Measurements from ENCODE around the gene TMEM209.
"Not testable (repeated sequence)": the region's sequence is repeated elsewhere in the genome, so short reads cannot be mapped to it uniquely, and the experiment has no call there.

TMEM209 gene

GRCh38 chr7:130127404-130127803, 77.8 kb downstream of the TMEM209 start:
- no peak for DNase-seq (ENCODE audit: low read depth in 2 of 2)

- not testable (repeated sequence) for DNase-seq (ENCODE audit: low read depth in 2 of 2)
These were observed 78.4 kb downstream of the TMEM209 start for GRCh38 chr7:130126840-130127239.

GRCh38 chr7:130124711-130125110, 80.5 kb downstream of the TMEM209 start:
- DNase-seq (ENCODE audit: low read depth in 2 of 2), result no peak

GRCh38 chr7:130123501-130123900, 81.7 kb downstream of the TMEM209 start:
- DNase-seq (ENCODE audit: low read depth in 2 of 2), result no peak

- DNase-seq (ENCODE audit: low read depth in 2 of 2), result no peak
These were observed 86.4 kb downstream of the TMEM209 start for GRCh38 chr7:130118801-130119200.

GRCh38 chr7:130118294-130118693, 86.9 kb downstream of the TMEM209 start:
- DNase-seq (ENCODE audit: low read depth in 2 of 2), result no peak

GRCh38 chr7:130114776-130115175, 90.4 kb downstream of the TMEM209 start:
- DNase-seq (ENCODE audit: low read depth in 2 of 2), result no peak
